Stimulated activated CD8-positive, alpha-beta memory T cell treated with anti-CD3 and anti-CD28 coated beads, Interleukin-2, amount 100 ng/mL, for 48 hours (primary cell): Measurements from ENCODE around the gene HES1.
A peak's percentile ranks its signal among the peaks of the same experiment; 100 is the strongest.
"Not testable (repeated sequence)": the region's sequence is repeated elsewhere in the genome, so short reads cannot be mapped to it uniquely, and the experiment has no call there.

ENCODE experiments used
- DNase-seq, 2 donors: peaks; one replicate each; pipeline ENCODE4 v3.0.0-alpha.2; 2020; ENCODE audit warnings: low read depth in 2 of 2

HES1 gene

DNA sequence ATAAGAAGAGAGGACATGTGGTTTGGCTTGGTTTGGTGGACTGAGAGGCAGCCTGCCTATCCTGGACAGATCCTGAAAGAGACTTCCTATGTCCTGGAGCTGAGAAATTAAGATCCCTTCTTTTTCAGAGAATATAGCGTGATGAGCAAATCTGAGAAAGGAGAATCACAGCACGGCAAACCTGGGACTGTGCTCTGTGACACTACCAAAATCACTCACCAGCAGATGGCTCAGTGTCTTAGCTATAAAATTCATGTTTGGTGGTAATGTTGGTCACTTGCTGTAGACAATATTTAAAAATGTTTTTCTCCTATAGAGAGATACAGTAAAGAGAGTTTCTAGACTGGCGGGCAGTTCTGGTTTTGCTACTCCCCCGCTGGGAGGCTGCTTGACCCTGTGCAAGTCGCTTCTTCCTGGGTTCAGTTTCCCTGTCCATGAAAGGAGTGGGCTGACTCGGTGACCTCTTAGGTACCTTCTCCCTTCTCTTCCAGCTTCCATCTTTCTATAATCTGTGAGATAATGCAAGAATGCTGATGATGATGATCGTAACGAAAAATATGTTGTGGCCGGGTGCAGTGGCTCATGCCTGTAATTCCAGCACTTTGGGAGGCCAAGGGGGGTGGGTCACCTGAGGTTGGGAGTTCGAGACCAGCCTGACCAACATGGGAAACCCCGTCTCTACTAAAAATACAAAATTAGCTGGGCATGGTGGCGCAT is 7.6 kb upstream of the HES1 start:
- DNase-seq: no peak

DNA sequence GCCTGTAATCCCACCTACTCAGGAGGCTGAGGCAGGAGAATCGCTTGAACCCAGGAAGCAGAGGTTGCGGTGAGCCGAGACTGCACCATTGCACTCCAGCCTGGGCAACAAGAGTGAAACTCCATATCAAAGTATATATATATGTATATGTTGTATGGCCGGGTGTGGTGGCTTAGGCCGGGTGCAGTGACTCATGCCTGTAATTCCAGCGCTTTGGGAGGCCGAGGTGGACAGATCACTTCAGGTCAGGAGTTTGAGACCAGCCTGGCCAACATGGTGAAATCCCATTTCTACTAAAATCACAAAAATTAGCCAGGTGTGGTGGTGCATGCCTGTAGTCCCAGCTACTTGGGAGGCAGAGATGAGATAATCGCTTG is 7.0 kb upstream of the HES1 start:
- not testable (repeated sequence) for DNase-seq

DNA sequence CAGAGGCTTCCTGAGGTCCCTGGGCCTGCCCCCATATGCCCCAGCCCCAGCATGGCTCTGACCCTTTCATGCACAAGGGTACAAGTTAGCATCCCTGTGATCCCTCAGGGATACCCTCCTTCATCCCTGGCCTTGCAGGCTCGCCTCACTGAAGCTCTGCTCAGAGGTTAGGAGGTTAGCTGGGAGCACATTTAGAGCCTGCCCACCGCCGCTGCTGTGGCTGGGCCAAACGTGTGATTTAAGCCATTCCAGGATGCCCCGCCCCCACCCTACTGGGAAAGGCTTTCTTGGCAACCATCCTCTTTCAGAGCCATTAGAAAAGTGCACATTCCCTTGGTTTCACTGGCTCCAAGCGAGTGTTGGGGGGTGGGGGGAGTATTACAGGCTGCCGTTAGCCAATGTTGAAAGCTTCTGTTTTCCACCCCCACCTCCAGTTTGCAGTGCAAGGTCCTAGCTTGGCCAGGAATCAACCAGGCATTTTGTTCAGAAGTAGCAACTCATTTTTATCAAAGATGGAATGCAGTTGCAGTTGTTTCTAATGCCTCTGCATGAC is 6.3 kb upstream of the HES1 start:
- DNase-seq: no peak

DNA sequence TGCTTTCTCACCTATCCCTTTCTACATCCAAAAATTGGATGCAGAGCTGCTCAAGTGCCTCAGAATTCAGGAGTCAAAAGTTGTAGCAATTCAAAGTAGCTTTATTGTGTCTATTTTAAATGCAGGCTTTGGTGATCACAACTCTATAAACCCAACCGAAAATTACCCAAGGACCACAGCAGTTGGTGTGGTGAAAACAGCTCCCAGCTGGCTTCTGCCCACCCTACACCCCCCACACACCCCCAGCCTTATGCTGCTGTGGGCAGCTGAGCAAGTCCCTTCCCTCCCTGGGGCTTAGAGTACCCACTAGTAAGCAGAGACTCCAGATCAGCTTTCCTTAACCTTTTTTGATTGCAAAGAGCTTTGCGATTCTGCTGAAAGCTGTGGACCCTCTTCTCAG is 5.8 kb upstream of the HES1 start:
- no peak for DNase-seq

DNA sequence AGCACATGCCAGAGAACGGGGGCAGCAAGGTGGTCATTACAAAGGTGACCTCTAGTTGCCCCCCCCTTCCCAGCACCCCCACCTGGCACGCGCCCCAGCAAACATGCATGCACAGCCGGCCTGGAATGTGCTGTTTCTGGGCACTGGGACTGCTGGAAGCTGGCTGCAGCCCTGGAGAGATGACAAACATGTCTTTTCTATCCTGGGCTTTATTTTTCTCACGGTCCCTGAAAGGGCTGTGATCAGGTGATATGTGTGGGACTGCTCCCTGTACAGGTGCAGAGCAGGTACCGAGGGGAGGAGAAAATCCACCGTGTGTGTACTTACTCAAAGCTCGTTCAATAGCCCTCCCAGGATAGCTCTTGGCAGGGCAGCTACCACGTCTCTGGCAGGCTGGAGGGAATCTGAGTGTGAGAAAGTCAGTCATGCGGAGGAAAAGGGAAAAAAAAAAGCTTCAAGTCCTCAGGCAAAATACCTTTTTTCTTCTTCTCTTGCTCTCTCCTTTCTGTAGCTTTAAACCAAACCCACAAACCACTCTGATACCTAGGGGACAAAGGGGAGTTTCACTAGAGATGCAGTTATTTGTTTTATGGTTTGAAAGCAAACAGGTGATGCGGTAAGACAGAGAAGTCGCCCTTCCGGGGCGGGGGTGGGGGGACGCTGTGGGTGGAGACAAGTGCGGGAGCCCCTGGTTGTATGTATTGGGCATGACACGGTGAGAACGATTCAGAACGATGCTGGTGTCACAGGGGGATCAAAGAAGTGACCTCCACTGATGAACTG is 5.0 kb upstream of the HES1 start:
- no peak for DNase-seq

DNA sequence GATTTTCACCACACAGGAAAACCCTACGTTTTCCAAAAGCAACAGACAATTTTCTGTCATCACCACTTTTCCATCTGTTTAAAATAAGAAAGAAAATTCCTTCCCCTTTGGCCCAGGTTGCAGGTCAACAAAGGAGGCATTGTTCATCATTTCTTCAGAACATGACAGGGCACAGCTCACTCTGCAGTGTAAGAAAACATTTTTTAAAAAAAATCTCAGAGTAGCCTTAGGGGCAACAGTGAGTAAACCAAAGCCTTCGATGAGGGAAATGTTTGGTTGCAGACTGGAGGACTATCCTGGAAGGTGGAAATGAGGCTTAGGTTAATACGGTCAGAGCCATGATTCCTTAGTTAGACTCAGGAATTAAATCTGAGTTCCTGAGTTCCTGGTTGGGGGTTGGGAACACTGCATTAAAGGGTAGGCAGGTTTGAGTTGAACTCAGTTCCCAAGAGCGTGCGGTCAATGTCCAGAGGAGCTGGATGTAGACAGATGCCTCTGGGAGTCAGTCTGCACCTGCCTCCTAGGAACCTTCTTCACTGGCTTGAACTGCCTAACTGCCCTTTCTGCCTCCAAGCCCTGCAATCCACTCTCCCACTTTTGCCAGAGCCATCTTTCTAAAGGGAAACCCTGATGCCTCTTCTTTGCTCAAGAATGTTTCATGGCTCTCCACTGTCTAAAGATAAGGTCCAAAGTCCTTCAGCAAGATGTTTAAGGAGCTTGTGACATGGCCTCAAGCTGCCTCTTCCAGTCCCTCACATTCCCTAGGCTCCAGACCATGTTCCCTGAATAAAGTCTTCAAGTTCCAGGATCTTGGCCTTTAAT is 3.3 kb upstream of the HES1 start:
- DNase-seq: no peak

DNA sequence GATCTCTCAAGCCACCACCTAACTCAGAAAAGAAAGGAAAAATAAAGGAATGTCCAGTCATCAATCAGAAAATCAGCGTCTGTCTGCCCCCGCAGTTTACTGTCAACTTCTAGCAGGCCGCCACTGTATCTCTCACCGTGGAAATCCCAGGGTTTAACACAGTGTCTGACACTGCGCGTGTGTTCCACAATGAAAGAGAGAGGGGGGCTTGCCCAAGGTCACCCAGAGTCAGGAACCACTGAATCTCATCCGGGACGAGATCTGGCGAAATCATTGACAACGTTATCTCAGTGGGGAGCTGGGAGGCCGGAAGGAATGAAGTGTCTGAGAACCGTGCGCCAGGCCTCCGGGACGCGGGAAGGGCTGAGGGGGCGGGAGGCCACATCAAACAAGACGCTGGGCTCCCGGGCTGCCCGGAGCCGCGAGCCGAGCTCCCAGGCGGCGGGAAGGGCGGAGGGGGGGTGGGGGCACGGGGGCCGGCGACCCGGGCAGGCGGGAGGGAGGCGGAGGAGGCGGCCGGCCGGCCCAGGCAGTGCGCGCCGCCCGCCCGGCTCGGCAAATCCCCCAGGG is 2.2 kb upstream of the HES1 start:
- DNase-seq: no peak

DNA sequence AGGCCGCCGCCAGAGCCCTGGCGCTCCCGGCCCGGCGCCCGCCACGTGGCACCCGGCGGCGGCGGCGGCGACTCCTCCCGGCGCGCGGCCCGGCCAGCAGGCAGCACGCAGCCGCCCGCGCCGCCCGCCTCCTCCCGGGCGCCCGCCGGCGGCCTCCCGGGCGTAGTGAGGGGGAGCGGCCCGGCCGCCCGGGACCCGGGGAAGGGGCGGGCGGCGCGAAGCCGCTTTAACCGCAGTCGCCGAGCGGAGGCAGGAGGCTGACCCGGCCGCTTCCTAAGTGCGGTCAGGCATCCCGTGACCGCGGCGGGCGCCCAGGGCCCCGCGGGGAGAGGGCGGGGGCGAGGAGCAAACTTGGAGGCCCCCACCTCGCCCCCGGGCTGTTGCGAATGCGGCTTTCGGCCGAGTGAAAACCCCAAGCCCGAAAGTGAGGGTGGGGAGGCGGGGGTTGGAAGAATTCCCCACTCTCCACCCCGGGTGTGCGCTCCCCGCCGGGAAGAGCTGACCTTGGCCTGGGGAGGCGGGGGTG is 1.7 kb upstream of the HES1 start:
- DNase-seq: peak in 1 of 2 donors; percentile 46

DNA sequence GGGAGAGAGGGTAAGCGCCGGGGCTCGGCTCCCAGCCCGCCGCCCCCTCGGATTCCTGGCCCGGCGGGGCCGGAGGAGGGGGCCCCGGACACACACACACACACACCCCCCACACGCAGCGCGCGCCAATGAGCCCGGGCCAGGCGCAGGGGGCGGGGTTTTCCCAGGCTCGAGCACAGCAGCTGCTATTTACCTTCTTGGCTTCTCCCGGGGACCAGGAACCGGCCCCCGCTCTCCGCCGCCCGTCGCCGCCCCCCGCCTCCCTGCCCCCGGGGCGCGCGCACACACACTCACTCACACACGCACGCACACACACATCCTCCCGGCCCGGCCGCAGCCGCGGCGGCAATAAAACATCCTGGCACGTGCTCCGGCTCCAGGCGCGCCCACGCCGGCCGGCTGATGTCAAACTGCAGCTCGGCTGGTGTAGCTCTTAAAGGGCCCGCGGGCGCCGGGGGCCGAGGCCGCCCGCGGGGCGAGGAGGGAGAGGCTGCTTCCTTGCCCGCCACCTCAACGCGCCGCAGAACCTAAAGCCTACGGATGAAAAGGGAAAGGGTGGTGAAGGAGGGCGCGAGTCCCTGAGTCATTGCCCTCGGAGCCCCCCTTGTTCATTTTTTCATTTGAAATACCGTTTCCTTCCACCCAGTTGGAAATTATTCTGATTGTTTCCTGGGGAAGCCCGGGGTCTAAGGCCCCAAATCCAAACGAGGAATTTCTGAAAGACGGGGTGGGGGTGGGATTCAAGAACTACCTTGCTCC is 1.0 kb upstream of the HES1 start:
- DNase-seq: peak; percentile 67

DNA sequence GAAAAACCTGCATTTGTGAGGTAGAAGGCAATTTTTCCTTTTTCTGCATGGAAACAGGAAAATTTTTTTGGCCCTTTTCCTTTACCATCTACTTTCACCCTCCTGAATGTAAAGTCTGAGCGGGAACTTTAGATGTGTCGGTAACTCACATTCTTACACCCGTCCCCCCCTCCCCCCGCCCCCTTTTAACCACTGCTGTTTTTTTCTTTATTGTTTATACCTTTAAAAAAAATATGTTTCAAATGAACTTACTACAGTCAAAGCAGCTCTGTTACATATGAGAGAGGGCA is 487 bp upstream of the HES1 start:
- no peak for DNase-seq

DNA sequence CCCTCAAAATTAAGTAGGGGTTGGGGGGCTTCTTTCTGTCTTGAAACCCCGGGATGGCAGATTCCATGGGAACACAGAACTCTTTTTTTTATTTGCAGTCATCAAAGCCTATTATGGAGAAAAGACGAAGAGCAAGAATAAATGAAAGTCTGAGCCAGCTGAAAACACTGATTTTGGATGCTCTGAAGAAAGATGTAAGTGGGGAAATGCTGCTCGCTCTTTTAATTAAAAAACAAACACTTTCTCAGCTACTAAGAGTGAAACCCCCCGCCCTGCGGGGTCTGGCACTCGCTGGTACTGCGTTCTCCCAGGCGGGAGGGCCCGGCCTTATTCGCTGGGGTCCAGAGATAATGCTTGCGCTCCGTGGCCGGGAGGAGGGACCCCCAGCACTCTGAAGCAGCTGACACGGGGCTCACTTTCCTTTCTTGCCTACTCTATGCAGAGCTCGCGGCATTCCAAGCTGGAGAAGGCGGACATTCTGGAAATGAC is 615 bp downstream of the HES1 start:
- DNase-seq: no peak

DNA sequence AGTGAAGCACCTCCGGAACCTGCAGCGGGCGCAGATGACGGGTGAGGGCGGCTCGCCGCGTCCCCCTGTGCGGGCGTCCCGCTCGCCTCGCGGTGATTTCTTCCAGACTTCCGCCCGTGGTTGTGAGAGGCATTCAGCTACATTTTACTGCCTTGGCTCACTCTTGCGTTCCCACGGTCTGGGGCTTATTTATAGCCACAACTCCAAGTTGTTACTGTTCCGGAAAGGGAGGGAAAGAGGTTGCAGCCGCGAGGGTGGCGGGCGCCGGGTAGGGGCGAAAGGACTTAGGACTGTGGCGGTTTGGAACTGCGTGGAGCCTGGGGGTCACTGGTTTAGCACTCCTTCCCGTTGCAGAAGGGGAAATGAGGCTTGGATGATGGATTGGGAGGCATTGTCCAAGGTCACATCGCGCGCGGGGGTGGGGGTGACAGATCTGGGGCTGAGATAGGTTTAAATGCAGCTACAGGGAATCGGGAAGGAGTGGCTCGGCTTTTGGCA is 1.1 kb downstream of the HES1 start:
- DNase-seq: no peak

DNA sequence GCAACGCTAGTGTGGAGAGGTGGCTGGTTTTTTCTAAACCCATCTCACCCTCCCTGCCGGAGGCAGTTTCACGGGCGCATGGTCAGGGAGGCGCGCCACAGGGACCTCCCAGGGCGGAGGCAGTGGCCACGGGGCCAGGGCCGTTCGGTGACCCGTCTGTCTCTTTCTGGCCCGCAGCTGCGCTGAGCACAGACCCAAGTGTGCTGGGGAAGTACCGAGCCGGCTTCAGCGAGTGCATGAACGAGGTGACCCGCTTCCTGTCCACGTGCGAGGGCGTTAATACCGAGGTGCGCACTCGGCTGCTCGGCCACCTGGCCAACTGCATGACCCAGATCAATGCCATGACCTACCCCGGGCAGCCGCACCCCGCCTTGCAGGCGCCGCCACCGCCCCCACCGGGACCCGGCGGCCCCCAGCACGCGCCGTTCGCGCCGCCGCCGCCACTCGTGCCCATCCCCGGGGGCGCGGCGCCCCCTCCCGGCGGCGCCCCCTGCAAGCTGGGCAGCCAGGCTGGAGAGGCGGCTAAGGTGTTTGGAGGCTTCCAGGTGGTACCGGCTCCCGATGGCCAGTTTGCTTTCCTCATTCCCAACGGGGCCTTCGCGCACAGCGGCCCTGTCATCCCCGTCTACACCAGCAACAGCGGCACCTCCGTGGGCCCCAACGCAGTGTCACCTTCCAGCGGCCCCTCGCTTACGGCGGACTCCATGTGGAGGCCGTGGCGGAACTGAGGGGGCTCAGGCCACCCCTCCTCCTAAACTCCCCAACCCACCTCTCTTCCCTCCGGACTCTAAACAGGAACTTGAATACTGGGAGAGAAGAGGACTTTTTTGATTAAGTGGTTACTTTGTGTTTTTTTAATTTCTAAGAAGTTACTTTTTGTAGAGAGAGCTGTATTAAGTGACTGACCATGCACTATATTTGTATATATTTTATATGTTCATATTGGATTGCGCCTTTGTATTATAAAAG is 1.8 kb downstream of the HES1 start:
- peak in 1 of 2 donors; percentile 23 for DNase-seq

DNA sequence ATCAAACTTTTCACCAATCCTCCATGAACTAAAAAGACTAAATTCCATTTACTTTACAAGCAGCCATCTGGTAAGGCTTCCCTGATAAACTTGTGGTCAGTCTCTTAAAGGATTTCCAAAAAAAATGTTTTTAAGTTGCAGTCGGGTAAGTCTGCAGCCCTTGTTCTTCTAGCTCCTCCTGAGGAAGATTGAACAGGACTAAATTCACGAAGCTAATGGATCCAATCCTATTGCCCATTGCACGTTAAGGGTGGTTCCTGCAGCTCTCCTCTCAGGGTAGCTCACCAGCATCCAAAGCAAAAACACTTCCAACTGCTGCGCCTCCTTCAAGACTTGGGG is 2.8 kb downstream of the HES1 start:
- DNase-seq: no peak

DNA sequence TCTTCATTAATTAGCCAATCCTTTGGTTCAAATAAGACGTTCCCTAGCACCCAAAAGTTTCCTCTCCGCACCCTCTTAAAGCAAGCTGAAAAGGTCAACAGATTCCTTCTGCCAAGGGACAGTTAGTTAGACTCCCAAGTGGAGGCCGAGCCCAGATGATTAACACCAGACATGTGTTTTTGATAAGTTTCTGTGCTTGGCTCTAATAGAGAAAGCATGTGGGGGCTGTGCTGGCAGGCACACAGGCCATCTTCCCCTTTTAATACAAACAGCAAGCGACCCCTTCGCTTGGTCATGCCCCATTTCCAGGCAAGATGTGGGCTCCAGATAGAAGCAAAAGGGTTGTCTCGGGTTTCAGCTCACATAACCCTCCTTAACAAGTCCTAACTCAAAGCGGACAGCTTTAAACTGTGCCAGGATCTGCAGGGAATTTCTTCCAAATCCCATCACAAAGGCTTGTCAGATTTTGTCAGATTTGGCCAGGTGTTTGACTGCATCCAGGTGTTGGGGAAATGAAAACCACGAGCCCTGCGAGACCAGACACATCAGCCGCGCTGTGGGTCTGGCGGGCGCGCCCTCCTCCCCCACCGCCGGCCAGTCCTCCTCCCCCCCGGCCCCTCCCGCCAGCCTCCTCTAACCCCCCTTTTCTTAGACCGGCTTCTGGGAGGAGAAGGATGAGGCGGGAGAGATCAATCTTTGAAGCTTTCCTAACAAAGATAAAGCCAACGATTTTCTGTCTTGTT is 3.3 kb downstream of the HES1 start:
- no peak for DNase-seq

DNA sequence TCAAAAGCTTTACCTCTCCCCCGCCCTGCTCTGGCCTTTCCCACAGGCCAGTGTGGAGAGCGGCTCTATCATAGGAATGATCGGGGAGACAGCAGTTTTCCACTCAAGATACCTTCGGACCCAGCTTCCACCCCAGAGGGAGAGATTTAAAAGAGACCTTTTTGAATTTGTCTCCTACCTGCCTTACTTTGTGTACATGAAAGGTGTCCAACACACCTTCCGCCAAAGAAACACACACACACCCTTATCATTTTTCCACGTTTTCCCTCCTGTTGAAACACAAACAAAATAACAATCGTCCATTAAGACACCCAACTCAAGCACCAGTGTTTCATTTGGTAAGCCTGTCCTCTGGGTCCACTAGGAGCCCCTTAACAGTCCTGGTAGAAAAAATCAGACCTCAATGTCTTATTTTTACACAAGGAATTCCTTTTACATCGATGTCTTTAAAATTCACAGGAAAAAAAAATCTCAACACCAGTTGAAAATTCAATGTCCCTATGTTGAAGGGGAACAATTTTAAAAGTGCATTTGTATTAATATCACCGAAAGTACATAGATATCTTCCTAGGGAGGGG is 4.0 kb downstream of the HES1 start:
- no peak for DNase-seq

DNA sequence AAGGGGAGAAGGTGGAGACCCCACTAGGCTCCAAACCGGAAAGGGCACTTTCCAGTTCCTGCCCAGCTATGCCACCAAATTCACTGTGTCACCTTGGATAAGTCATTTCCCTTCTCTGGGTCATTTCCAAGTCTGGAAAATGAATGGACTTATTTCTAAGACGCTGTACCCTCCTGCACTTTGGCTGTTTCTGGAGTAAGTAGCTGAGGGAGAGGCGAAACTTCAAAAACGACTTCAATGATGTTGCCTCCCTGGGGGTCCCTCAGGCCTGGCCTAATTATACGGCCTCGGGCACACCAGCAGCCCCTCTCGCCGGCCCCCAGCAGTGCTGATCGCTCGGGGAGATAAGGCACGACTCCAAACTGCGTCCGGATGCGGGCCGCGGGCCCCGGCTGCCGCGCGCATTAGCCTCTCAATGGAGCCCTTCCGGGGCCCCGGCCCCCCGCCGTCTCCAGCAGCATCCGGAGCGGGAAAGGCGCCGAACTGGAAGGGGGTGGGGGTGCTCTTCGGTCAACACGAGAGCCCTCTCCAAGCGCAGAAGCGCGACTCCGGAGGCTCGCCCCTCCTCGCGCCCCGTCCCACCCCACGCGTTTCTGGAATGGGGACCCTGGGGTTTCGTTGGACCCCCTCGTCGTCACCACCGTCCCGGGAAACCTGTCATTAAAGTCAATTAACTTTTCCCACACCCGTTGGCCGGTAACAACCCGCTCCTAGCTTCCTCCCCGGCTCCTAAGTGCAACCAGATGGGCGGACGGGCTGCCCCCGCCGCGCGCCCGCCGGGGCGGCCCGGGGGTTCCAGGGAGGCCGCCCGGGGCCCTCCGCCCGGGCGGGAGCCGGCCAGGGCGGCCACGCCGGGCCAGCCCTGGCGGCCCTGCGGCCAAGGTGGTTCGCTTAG is 4.8 kb downstream of the HES1 start:
- DNase-seq: no peak
